Suprapubic skin (tissue), 4 donors: ENCODE data around the gene IRF8. TPM values are rescaled to one million over a fixed set of nuclear protein-coding genes. Genes with fewer than 3 reads are reported as not detected.
"Not testable (repeated sequence)": the region's sequence is repeated elsewhere in the genome, so short reads cannot be mapped to it uniquely, and the experiment has no call there.

ENCODE experiments used
- DNase-seq, 2 donors: peaks; one replicate each; pipeline ENCODE4 v3.0.0-alpha.2; 2019; ENCODE audit warnings: low spot score in 2 of 2
- H3K27ac ChIP-seq: fragments of 200-600 bp; sonication (generic); one replicate; pipeline ENCODE4 v1.5.1; 2019
- H3K27me3 ChIP-seq: fragments of 200-600 bp; sonication (generic); one replicate; pipeline ENCODE4 v1.5.1; 2019
- H3K36me3 ChIP-seq: fragments of 200-600 bp; sonication (generic); one replicate; pipeline ENCODE4 v1.5.1; 2019
- H3K4me1 ChIP-seq: fragments of 200-600 bp; sonication (generic); one replicate; pipeline ENCODE4 v1.5.1; 2019
- H3K4me3 ChIP-seq: fragments of 200-600 bp; sonication (generic); one replicate; pipeline ENCODE4 v1.5.1; 2019; ENCODE audit warnings: mild to moderate bottlenecking
- H3K9me3 ChIP-seq: fragments of 200-600 bp; sonication (generic); one replicate; pipeline ENCODE4 v1.5.1; 2019
- EP300 ChIP-seq: sonication (generic); formaldehyde crosslinking; IDR thresholded peaks from one replicate; pipeline ENCODE4 v1.6.1; 2017; ENCODE audit warnings: antibody characterized with exemption
- POLR2A ChIP-seq, 2 donors: fragments of 450-650 bp; IDR thresholded peaks; one replicate each; pipeline ENCODE4 v1.6.1; 2017; ENCODE audit warnings: antibody characterized with exemption in 2 of 2, mild to moderate bottlenecking in 2 of 2, moderate library complexity in 2 of 2
- POLR2AphosphoS5 ChIP-seq, 3 donors: sonication (generic); formaldehyde crosslinking; IDR thresholded peaks; one replicate each; pipeline ENCODE4 v1.6.1; 2017; ENCODE audit warnings: antibody characterized with exemption in 3 of 3
- WGBS: methylation state at CpG from one replicate; pipeline ENCODE4 v1.1.5; 2018; 5-methylcytosine and 5-hydroxymethylcytosine counted together
- total RNA-seq, 4 donors: library from RNA; depleted of rRNA; stranded (reverse); fragments of >200 nt; gene quantifications; one replicate each; pipeline ENCODE4 v1.1.0, GENCODE V29; 2016
- TF ChIP-seq, protein P1 (sequence below), 2 donors: fragments of 200-600 bp in 1 of 2; fragments of 450-650 bp in 1 of 2; sonication (generic) in 1 of 2; IDR thresholded peaks; one replicate each; pipeline ENCODE4 v1.5.1; 2016 to 2019; ENCODE audit warnings: antibody characterized with exemption in 2 of 2, mild to moderate bottlenecking in 1 of 2, moderate library complexity in 1 of 2

The IRF8 gene
- total RNA-seq, 4 donors from 2014 or later, result 3.5 to 13.3 (median 5.7) TPM

DNA sequence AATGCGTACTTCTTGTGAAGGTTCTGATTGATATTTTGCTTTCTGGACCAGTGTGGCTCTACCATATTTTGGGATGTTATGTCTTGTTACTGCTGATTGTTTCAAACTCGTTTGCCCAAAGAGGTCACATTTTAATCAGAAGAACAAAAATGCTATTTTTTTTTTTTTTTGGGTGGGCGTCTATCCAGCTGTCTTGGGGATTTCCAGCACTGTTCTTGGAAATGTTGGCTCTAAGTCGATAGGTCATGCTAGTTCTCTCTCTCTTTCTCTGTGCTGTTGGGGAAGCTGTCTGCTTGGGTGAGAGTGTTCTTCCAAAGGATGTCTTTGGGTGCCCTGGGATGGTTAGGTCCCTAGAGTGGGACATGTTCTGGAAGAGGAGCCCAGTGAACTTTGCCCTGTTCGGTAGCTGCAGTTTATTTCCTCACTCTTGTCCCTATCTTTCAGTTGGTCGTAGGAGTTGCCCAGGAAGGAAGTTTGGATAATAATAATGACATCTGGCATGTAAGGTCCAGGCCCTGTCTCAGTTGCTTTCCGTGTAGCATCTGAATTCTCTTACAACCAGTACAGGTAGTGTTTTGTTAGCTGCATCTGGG lies 2.9 kb downstream of the IRF8 start:
- no peak for TF ChIP-seq POLR2AphosphoS5 (IDR thresholded peaks at IDR 0.05)
- TF ChIP-seq, protein P1, sequence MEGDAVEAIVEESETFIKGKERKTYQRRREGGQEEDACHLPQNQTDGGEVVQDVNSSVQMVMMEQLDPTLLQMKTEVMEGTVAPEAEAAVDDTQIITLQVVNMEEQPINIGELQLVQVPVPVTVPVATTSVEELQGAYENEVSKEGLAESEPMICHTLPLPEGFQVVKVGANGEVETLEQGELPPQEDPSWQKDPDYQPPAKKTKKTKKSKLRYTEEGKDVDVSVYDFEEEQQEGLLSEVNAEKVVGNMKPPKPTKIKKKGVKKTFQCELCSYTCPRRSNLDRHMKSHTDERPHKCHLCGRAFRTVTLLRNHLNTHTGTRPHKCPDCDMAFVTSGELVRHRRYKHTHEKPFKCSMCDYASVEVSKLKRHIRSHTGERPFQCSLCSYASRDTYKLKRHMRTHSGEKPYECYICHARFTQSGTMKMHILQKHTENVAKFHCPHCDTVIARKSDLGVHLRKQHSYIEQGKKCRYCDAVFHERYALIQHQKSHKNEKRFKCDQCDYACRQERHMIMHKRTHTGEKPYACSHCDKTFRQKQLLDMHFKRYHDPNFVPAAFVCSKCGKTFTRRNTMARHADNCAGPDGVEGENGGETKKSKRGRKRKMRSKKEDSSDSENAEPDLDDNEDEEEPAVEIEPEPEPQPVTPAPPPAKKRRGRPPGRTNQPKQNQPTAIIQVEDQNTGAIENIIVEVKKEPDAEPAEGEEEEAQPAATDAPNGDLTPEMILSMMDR (IDR thresholded peaks at IDR 0.05), result no peak
- TF ChIP-seq POLR2A (IDR thresholded peaks at IDR 0.05), result no peak
- no peak for TF ChIP-seq EP300
- no peak overlapping the region for H3K27ac ChIP-seq
- 37% methylated on average over 7 of the region's 7 CpGs for WGBS
- H3K4me1 ChIP-seq, result peaks cover 13% of the 10 kb centered on the region
- DNase-seq, result no peak
- H3K9me3 ChIP-seq, result no peaks in the 10 kb centered on the region
- no peak overlapping the region for H3K4me3 ChIP-seq
- H3K36me3 ChIP-seq, result no peaks in the 10 kb centered on the region
- H3K27me3 ChIP-seq, result peaks cover 81% of the 10 kb centered on the region

DNA sequence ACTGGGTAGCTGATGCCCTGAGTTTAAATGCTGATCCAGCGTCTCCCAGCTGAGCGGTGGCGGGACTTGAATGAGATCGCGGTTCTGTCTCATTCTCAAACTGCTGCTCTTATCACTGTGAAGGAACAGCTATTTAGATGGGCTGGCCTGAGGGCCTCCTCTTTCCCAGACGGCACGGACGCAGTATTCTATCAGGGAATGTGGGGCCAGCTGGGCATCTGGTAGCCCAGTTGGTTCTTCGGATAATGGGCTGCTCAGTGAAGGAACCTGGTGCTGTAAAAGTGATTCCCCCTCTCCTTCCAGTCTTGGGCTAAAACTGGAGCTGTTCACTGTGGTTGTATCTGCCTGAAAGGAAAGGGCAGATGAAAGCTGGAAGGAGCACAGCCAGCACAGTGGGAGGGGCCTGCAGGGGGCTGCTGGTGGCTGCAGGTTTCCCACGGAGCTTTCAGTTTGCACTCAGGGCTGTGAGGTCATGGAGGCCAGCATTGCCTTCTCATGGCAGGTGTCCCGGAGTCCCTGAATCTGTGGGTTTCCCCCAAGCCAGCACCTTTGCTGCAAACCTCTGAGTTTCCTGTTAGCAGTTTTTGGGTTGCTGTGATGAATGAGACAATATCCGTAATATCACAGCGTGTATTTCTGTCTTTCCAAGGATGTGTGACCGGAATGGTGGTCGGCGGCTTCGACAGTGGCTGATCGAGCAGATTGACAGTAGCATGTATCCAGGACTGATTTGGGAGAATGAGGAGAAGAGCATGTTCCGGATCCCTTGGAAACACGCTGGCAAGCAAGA lies 3.6 kb downstream of the IRF8 start:
- DNase-seq, result no peak
- H3K4me1 ChIP-seq, result peaks cover 13% of the 10 kb centered on the region
- H3K27ac ChIP-seq, result no peak overlapping the region
- no peak overlapping the region for H3K4me3 ChIP-seq
- H3K9me3 ChIP-seq, result no peaks in the 10 kb centered on the region
- WGBS, result 83% methylated on average over 16 of the region's 20 CpGs
- no peaks in the 10 kb centered on the region for H3K36me3 ChIP-seq
- TF ChIP-seq POLR2AphosphoS5 (IDR thresholded peaks at IDR 0.05), result no peak
- TF ChIP-seq, protein P1 (IDR thresholded peaks at IDR 0.05), result no peak
- peaks cover 74% of the 10 kb centered on the region for H3K27me3 ChIP-seq

DNA sequence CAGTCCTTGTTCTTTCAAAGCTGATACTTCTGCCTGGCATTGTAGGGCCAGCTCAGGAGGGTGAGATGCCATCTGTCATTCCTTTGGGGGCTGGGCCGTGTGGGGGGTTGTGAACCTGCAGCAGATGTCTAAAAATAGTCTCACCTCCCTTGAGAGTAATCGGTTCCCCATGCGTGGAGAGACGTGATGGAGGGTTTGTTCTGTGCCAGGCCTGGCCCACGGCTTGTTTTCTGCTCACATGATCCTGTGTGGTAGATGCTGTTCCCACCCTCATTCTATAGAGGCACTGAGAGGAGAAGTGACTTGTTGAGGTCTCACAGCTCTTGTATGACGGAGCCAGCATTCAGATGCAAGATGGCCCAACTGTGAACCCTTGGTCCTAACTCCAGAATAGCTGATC lies 4.6 kb downstream of the IRF8 start:
- DNase-seq, result no peak
- Histone ChIP-seq H3K36me3 (no peaks in the 10 kb centered on the region), H3K9me3 (no peaks in the 10 kb centered on the region), H3K4me3 (no peak overlapping the region), H3K27ac (no peak overlapping the region), H3K27me3 (peaks cover 64% of the 10 kb centered on the region), H3K4me1 (peaks cover 9% of the 10 kb centered on the region)
- 63% methylated on average over 6 of the region's 6 CpGs for WGBS
- TF ChIP-seq, protein P1 (IDR thresholded peaks at IDR 0.05), result no peak
- TF ChIP-seq POLR2AphosphoS5 (IDR thresholded peaks at IDR 0.05) (no peak), EP300 (no peak), POLR2A (IDR thresholded peaks at IDR 0.05) (no peak)

DNA sequence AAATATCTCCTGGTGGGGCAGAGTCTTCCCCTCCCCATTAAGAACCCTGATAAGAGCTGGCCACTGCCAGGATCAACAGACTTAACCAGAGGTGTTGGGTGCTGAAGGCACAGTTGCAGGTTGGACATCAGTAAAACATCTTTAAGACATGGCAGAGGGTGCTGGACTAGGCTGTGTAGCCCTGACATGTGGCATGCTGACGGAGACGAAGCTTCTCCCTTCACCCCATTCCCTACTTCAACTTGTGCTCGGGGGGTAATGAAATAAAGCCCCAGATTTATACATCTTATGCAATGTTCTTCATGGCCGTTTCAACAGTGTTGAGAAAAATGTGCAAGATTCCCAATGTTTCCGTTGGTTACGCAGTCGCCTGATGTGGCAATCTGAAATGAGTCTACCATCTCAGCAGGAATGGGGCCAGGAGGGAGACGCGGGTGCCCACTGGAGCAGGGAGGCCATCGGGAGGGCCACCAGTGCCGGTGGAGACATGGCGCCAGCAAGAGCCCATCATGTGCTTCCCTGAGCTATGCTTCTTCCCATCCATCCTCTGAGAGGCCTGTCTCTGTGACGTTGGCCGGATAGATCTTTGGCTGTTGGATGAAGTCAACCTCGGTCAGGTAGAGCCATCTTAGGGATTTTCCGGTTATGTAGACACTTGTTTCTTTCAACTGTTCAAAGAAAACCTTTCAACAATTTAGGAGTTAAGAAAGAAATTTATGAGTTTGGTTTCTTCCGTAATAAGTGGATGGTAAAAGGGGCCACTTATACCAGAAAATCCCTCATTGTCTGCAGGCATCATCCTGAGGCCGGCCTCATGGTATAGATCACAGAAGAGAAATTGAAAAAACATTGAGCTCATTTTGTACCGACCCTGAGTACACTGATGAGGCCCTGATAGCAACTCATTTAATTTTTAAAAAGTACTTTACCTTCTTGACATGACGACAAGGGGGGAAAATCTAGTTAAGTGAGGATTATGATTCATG lies 6.4 kb downstream of the IRF8 start:
- no peak overlapping the region for H3K27ac ChIP-seq

DNA sequence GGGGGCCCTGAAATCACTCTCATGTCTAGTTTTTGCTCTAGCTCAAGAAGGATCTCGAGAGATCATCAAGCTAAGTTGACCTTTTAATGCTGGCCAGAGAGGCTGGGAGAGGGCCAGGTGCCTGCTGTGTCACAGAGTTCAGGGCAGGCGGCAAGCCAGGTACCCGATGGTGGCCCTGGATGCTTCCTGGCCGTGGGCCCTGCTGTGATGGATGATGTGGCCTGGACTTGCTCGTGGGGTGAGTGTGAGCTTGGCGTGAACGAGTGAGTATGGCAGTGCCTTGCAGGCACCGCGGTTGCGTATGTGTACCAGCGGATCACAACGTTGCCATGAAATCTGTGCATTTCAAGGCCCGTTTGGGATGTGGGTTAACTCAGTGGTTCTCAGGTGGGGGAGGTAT lies 7.4 kb downstream of the IRF8 start:
- no peak for DNase-seq
- Histone ChIP-seq H3K9me3 (no peaks in the 10 kb centered on the region), H3K4me3 (no peak overlapping the region), H3K36me3 (no peaks in the 10 kb centered on the region), H3K4me1 (no peaks in the 10 kb centered on the region), H3K27me3 (peaks cover 36% of the 10 kb centered on the region), H3K27ac (no peak overlapping the region)
- TF ChIP-seq POLR2A (IDR thresholded peaks at IDR 0.05), result no peak
- TF ChIP-seq, protein P1 (IDR thresholded peaks at IDR 0.05), result no peak
- no peak for TF ChIP-seq EP300
- TF ChIP-seq POLR2AphosphoS5 (IDR thresholded peaks at IDR 0.05), result no peak
- WGBS, result 90% methylated on average over 13 of the region's 13 CpGs

More for the DNA sequence above, 6.4 kb downstream of the IRF8 start:
- no peak for TF ChIP-seq POLR2AphosphoS5 (IDR thresholded peaks at IDR 0.05)
- Histone ChIP-seq H3K36me3 (no peaks in the 10 kb centered on the region), H3K4me3 (no peak overlapping the region), H3K4me1 (no peaks in the 10 kb centered on the region), H3K27me3 (peaks cover 45% of the 10 kb centered on the region), H3K9me3 (no peaks in the 10 kb centered on the region)
- DNase-seq, result no peak
- WGBS, result 96% methylated on average over 20 of the region's 20 CpGs

DNA sequence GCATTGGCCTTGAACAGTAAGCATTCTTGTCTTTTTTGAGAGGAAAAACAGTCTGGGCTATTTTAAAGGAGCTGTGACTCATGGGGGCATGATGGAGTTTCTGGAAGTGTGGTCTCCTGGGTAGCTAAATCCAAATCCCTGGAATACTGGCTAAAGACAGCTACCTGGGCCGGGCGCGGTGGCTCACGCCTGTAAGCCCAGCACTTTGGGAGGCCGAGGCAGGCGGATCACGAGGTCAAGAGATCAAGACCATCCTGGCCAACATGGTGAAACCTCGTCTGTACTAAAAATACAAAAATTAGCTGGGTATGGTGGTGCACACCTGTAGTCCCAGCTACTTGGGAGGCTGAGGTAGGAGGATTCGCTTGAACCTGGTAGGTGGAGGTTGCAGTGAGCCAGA lies 8.3 kb downstream of the IRF8 start:
- not testable (repeated sequence) for H3K4me3 ChIP-seq, DNase-seq, H3K9me3 ChIP-seq, H3K36me3 ChIP-seq, H3K27ac ChIP-seq, H3K4me1 ChIP-seq
- WGBS, result 91% methylated on average over 9 of the region's 9 CpGs
- H3K27me3 ChIP-seq, result peaks cover 27% of the 10 kb centered on the region
